ENCODE results near the gene KRT3.

DNA sequence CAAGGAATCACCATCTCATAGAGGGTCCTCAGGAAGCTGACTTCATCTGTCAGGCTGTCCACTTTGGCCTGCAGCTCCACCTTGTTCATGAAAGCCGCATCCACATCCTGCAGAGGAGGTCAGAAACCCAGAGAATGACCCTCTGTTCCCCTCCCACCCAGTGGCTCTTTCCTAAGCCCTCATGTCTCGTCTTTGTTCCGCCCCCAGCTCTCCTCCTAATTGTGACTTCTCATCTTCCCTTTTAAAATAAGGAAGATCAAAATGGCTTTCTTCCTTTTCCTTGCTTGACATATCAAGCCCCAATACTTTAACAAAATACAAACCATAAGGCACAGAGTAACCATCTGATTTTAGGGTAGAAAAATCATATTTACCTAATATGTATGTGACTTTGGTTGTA lies 23.1 kb downstream of the KRT3 start:
- TF ChIP-seq, protein P1, sequence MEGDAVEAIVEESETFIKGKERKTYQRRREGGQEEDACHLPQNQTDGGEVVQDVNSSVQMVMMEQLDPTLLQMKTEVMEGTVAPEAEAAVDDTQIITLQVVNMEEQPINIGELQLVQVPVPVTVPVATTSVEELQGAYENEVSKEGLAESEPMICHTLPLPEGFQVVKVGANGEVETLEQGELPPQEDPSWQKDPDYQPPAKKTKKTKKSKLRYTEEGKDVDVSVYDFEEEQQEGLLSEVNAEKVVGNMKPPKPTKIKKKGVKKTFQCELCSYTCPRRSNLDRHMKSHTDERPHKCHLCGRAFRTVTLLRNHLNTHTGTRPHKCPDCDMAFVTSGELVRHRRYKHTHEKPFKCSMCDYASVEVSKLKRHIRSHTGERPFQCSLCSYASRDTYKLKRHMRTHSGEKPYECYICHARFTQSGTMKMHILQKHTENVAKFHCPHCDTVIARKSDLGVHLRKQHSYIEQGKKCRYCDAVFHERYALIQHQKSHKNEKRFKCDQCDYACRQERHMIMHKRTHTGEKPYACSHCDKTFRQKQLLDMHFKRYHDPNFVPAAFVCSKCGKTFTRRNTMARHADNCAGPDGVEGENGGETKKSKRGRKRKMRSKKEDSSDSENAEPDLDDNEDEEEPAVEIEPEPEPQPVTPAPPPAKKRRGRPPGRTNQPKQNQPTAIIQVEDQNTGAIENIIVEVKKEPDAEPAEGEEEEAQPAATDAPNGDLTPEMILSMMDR (IDR thresholded peaks at IDR 0.05; ENCODE audit: borderline replicate concordance, extremely low read depth, low read length, poor library complexity, severe bottlenecking): no peak
- no peak for TF ChIP-seq EZH2 (IDR thresholded peaks at IDR 0.05; ENCODE audit: borderline replicate concordance, low read depth, low read length, severe bottlenecking)
